Brain microvascular endothelial cell (primary cell): ENCODE results near the gene CKM.

ENCODE experiments used
- DNase-seq: peaks from one replicate; pipeline ENCODE4 v3.0.0-alpha.2; 2020
- H3K27ac ChIP-seq: fragments of 250-450 bp; sonication (Bioruptor Pico); 2 replicates; pipeline ENCODE4 v1.5.1; 2020; ENCODE audit warnings: mild to moderate bottlenecking, moderate library complexity
- H3K27me3 ChIP-seq: fragments of 250-450 bp; sonication (Bioruptor Pico); replicated peaks from 2 replicates; pipeline ENCODE4 v1.5.1; 2020; ENCODE audit warnings: mild to moderate bottlenecking
- H3K36me3 ChIP-seq: fragments of 250-450 bp; sonication (Bioruptor Pico); replicated peaks from 2 replicates; pipeline ENCODE4 v1.5.1; 2020; ENCODE audit warnings: mild to moderate bottlenecking
- H3K4me3 ChIP-seq: 2 replicates; pipeline ENCODE4 v1.5.1; 2011; ENCODE audit warnings: low read depth, mild to moderate bottlenecking, control low read depth, low read length, moderate library complexity
- CTCF ChIP-seq: IDR thresholded peaks from 2 replicates; pipeline ENCODE4 v1.5.1; 2011; ENCODE audit warnings: low read depth, mild to moderate bottlenecking, moderate library complexity, low read length, control low read depth, inconsistent platforms; ENCODE audit errors: missing control alignments
- in situ Hi-C: cut with HindIII; loops from 2 replicates; pipeline ENCODE4 v1.10.0; 2017; ENCODE audit warnings: low sequenced_read_pairs, low pct_ligation_motif_present

Gene CKM

DNA sequence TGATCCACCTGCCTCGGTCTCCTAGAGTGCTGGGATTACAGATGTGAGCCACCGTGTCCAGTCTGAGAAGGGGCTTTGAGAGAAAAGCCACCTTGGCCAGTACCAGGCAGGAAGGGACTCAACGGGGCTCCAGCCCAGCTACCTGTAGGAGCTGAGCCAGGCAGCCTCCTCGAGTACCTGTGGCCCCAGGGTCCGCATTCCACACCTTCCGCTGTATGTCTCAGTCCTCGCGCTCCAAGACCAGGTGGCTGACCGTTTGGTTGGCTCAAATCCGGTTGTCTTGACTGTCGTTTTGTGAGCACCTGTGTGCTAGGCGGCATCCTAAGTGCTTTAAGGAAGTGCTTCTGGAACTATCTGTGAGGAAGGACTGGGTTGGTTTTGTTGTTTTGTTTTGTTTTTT is 55.4 kb downstream of the CKM start:
- H3K4me3 ChIP-seq: no peak overlapping the region
- no peak overlapping the region for H3K27ac ChIP-seq
- H3K36me3 ChIP-seq: peaks cover 31% of the 10 kb centered on the region
- in situ Hi-C loops: no loop called here
- DNase-seq: no peak
- H3K27me3 ChIP-seq: no peaks in the 10 kb centered on the region
- TF ChIP-seq CTCF: no peak

DNA sequence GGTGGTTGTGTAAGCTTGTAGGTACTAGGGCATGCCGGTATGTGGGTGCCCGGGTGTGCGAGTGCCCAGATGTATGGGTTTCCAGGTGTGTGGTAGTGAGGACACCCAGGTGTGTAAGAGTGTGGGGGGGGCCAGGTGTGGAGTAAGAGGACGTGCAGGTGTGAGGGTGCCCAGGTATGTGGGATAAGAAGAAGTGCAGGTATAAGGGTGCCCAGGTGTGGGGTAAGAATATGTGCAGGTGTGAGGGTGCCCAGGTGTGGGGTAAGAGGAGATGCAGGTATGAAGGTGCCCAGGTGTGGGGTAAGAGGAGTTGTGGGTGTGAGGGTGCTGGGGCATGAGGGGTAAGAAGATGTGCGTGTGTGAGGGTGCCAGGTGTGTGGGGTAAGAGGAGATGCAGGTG is 57.3 kb downstream of the CKM start:
- H3K36me3 ChIP-seq: peaks cover 22% of the 10 kb centered on the region
- no peaks in the 10 kb centered on the region for H3K27me3 ChIP-seq
- DNase-seq: no peak
- in situ Hi-C loops: no loop called here
- TF ChIP-seq CTCF: no peak
- H3K27ac ChIP-seq: no peak overlapping the region
- no peak overlapping the region for H3K4me3 ChIP-seq

- Histone ChIP-seq H3K4me3 (no peak overlapping the region), H3K36me3 (peaks cover 21% of the 10 kb centered on the region), H3K27ac (no peak overlapping the region), H3K27me3 (no peaks in the 10 kb centered on the region)
- no peak for TF ChIP-seq CTCF
- in situ Hi-C loops: no loop called here
- DNase-seq: no peak
Observed at GRCh38 chr19:45264781-45265317, 57.8 kb downstream of the CKM start.

- TF ChIP-seq CTCF: no peak
- no peak for DNase-seq
- Histone ChIP-seq H3K27me3 (no peaks in the 10 kb centered on the region), H3K36me3 (peaks cover 16% of the 10 kb centered on the region), H3K4me3 (no peak overlapping the region), H3K27ac (no peak overlapping the region)
- in situ Hi-C loops: no loop called here
Observed at GRCh38 chr19:45263013-45263412, 59.7 kb downstream of the CKM start.

- in situ Hi-C loops: no loop called here
- no peaks in the 10 kb centered on the region for H3K27me3 ChIP-seq
- no peak for DNase-seq
- H3K27ac ChIP-seq: no peak overlapping the region
- H3K4me3 ChIP-seq: no peak overlapping the region
- TF ChIP-seq CTCF: no peak
- peaks cover 14% of the 10 kb centered on the region for H3K36me3 ChIP-seq
Observed at GRCh38 chr19:45262570-45262969, 60.1 kb downstream of the CKM start.

DNA sequence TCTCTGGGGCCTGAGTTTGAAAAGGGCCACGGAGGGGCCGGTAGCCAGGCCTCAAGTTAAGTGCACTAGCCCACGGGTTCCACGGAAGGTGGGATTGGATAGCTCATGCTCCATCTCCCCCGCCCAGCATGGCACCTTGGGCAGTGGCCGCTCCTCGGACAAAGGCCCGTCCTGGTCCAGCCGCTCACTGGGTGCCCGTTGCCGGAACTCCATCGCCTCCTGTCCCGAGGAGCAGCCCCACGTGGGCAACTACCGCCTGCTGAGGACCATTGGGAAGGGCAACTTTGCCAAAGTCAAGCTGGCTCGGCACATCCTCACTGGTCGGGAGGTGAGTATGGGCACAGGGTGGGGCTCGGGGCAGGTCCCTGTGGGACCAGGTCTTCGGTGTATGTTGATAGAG is 63.8 kb downstream of the CKM start:
- Histone ChIP-seq H3K36me3 (no peaks in the 10 kb centered on the region), H3K27me3 (no peaks in the 10 kb centered on the region), H3K27ac (no peak overlapping the region), H3K4me3 (no peak overlapping the region)
- TF ChIP-seq CTCF: no peak
- no peak for DNase-seq
- in situ Hi-C loops: no loop called here
